Right renal cortex interstitium (tissue), 3 donors: ENCODE data around the gene CNGA1. TPM values are rescaled to one million over a fixed set of nuclear protein-coding genes. Genes with fewer than 3 reads are reported as not detected.

Experiments used
- DNase-seq, 3 donors: peaks; one replicate each; pipeline ENCODE4 v3.0.0-alpha.2; 2013; ENCODE audit warnings: low read depth in 3 of 3, low spot score in 2 of 3
- polyA plus RNA-seq, 3 donors: library from polyadenylated mRNA; unstranded; fragments of 120-200 nt; gene quantifications; one replicate each; pipeline ENCODE4 v1.2.1, GENCODE V29; 2013; ENCODE audit not compliant: insufficient read length in 3 of 3

CNGA1 gene
- polyA plus RNA-seq, result 1 to 10 TPM; 4.0 to 6.5 (median 4.2) TPM

- DNase-seq, result peak; percentile 33 to 61 (median 54)
These were observed at the start of gene CNGA1, which contains the start of gene NIPAL1 for GRCh38 chr4:48016141-48017107. Gene CNGA1, minus strand, starts transcription at chr4:48016681. Its CDS starts 63,992 bp downstream, at chr4:47952689. Gene NIPAL1, plus strand, starts transcription at chr4:48016772. Its CDS starts 68 bp downstream, at chr4:48016840.

GRCh38 chr4:48065587-48066052 lies 49.1 kb upstream of the CNGA1 start:
- no peak for DNase-seq

- no peak for DNase-seq
These were observed 47.9 kb upstream of the CNGA1 start for GRCh38 chr4:48064349-48064748.

- no peak for DNase-seq
These were observed 42.4 kb upstream of the CNGA1 start for GRCh38 chr4:48058617-48059530.

- no peak for DNase-seq
These were observed 34.6 kb upstream of the CNGA1 start for GRCh38 chr4:48051078-48051477.

- DNase-seq, result no peak
These were observed 33.0 kb upstream of the CNGA1 start for GRCh38 chr4:48049483-48049882.

GRCh38 chr4:48047896-48048295 lies 31.4 kb upstream of the CNGA1 start:
- DNase-seq, result no peak

- DNase-seq, result no peak
These were observed 31.0 kb upstream of the CNGA1 start for GRCh38 chr4:48047421-48047844.

GRCh38 chr4:48046059-48046458 lies 29.6 kb upstream of the CNGA1 start:
- DNase-seq, result no peak

- DNase-seq, result no peak
These were observed 27.8 kb upstream of the CNGA1 start for GRCh38 chr4:48044298-48044697.

- DNase-seq, result no peak
These were observed 27.0 kb upstream of the CNGA1 start for GRCh38 chr4:48043504-48043903.

- DNase-seq, result no peak
These were observed 26.5 kb upstream of the CNGA1 start for GRCh38 chr4:48042979-48043461.

GRCh38 chr4:48041535-48042137 lies 25.2 kb upstream of the CNGA1 start:
- DNase-seq, result no peak

GRCh38 chr4:48039561-48039960 lies 23.1 kb upstream of the CNGA1 start:
- DNase-seq, result no peak

- DNase-seq, result no peak
These were observed 22.2 kb upstream of the CNGA1 start for GRCh38 chr4:48038666-48039065.

- DNase-seq, result no peak
These were observed 20.6 kb upstream of the CNGA1 start for GRCh38 chr4:48037117-48037462.

- no peak for DNase-seq
These were observed 19.5 kb upstream of the CNGA1 start for GRCh38 chr4:48035952-48036351.

GRCh38 chr4:48033825-48034413 lies 17.4 kb upstream of the CNGA1 start:
- no peak for DNase-seq

GRCh38 chr4:48033412-48033811 lies 16.9 kb upstream of the CNGA1 start:
- DNase-seq, result no peak

GRCh38 chr4:48032721-48033120 lies 16.2 kb upstream of the CNGA1 start:
- no peak for DNase-seq
